HEK293 (cell line): ENCODE data around the gene LIMCH1.

ENCODE experiments used
- CTCF ChIA-PET: fragments of 350-600 bp; formaldehyde crosslinking; extraction: SDS; loops from one replicate; lab custom pipeline; 2021; ENCODE audit warnings: antibody characterized with exemption; lab: Yijun Ruan, JAX
- POLR2A ChIA-PET: fragments of 300-600 bp; formaldehyde crosslinking; extraction: SDS; loops from one replicate; lab custom pipeline; 2020; ENCODE audit warnings: antibody characterized with exemption, inconsistent platforms; lab: Yijun Ruan, JAX
- H3K27ac ChIP-seq: fragments of 200-500 bp; sonication (Bioruptor generic); 2 replicates; pipeline ENCODE4 v1.5.1; 2014; ENCODE audit warnings: low read depth, low read length, control low read depth, inconsistent platforms; ENCODE audit errors: extremely low read depth
- H3K36me3 ChIP-seq, 2 experiments: fragments of 200-500 bp in 1 of 2; sonication (Bioruptor generic) in 1 of 2; 1 replicate in 1 of 2; 2 replicates in 1 of 2; pipeline ENCODE4 v1.5.1; 2014 to 2017; ENCODE audit warnings: inconsistent platforms in 2 of 2, low read length in 2 of 2; ENCODE audit not compliant: control insufficient read depth in 2 of 2, insufficient read depth in 1 of 2
- H3K4me1 ChIP-seq: fragments of 200-500 bp; sonication (Bioruptor generic); 2 replicates; pipeline ENCODE4 v1.5.1; 2014; ENCODE audit warnings: mild to moderate bottlenecking, low read length, inconsistent platforms; ENCODE audit not compliant: control insufficient read depth, insufficient read depth
- H3K4me3 ChIP-seq: 2 replicates; pipeline ENCODE4 v1.5.1; 2011; ENCODE audit warnings: low read depth, mild to moderate bottlenecking, control low read depth, low read length, moderate library complexity
- H3K9me3 ChIP-seq: fragments of 200-500 bp; sonication (Bioruptor generic); 2 replicates; pipeline ENCODE4 v1.5.1; 2014; ENCODE audit warnings: low read depth, low read length, inconsistent platforms; ENCODE audit not compliant: control insufficient read depth, insufficient read depth
- KLF16 ChIP-seq: fragments of 450-650 bp; formaldehyde crosslinking; IDR thresholded peaks from 2 replicates; pipeline ENCODE4 v1.5.1; 2017; ENCODE audit warnings: missing biosample characterization, missing genetic modification characterization
- OSR2 ChIP-seq: fragments of 450-650 bp; formaldehyde crosslinking; IDR thresholded peaks from 2 replicates; pipeline ENCODE4 v1.5.1; 2016; ENCODE audit warnings: missing biosample characterization, missing genetic modification characterization
- TCF7L2 ChIP-seq: IDR thresholded peaks from 2 replicates; pipeline ENCODE4 v1.6.1; 2011; ENCODE audit warnings: low read depth, mild to moderate bottlenecking, inconsistent platforms, low read length, moderate library complexity, borderline replicate concordance
- ZBTB21 ChIP-seq: fragments of 450-650 bp; formaldehyde crosslinking; IDR thresholded peaks from 2 replicates; pipeline ENCODE4 v1.5.1; 2017; ENCODE audit warnings: missing biosample characterization, missing genetic modification characterization
- ZBTB48 ChIP-seq: fragments of 450-650 bp; formaldehyde crosslinking; IDR thresholded peaks from 2 replicates; pipeline ENCODE4 v1.5.1; 2016; ENCODE audit warnings: missing biosample characterization, missing genetic modification characterization
- ZFP41 ChIP-seq: fragments of 450-650 bp; formaldehyde crosslinking; IDR thresholded peaks from 2 replicates; pipeline ENCODE4 v1.5.1; 2016; ENCODE audit warnings: missing biosample characterization, missing genetic modification characterization, borderline replicate concordance
- ZFP69B ChIP-seq: fragments of 450-650 bp; formaldehyde crosslinking; IDR thresholded peaks from 2 replicates; pipeline ENCODE4 v1.5.1; 2016; ENCODE audit warnings: missing biosample characterization, missing genetic modification characterization
- ZNF175 ChIP-seq: fragments of 450-650 bp; formaldehyde crosslinking; IDR thresholded peaks from 2 replicates; pipeline ENCODE4 v1.5.1; 2016; ENCODE audit warnings: missing biosample characterization, missing genetic modification characterization
- ZNF223 ChIP-seq: fragments of 450-650 bp; formaldehyde crosslinking; IDR thresholded peaks from 2 replicates; pipeline ENCODE4 v1.5.1; 2016; ENCODE audit warnings: missing biosample characterization, missing genetic modification characterization
- ZNF266 ChIP-seq: fragments of 450-650 bp; formaldehyde crosslinking; IDR thresholded peaks from 2 replicates; pipeline ENCODE4 v1.5.1; 2016; ENCODE audit warnings: missing biosample characterization, missing genetic modification characterization, low read depth
- ZNF548 ChIP-seq: fragments of 450-650 bp; formaldehyde crosslinking; IDR thresholded peaks from 2 replicates; pipeline ENCODE4 v1.5.1; 2016; ENCODE audit warnings: missing biosample characterization, missing genetic modification characterization
- ZNF571 ChIP-seq: fragments of 450-650 bp; formaldehyde crosslinking; IDR thresholded peaks from 2 replicates; pipeline ENCODE4 v1.5.0; 2017; ENCODE audit warnings: missing biosample characterization, missing genetic modification characterization
- ZNF768 ChIP-seq: fragments of 450-650 bp; formaldehyde crosslinking; IDR thresholded peaks from 2 replicates; pipeline ENCODE4 v1.5.1; 2018; ENCODE audit warnings: missing biosample characterization, mild to moderate bottlenecking, missing genetic modification characterization
- ZSCAN23 ChIP-seq: fragments of 450-650 bp; formaldehyde crosslinking; IDR thresholded peaks from 2 replicates; pipeline ENCODE4 v1.5.1; 2016; ENCODE audit warnings: missing biosample characterization, missing genetic modification characterization
- ZSCAN30 ChIP-seq: fragments of 450-650 bp; IDR thresholded peaks from 2 replicates; pipeline ENCODE4 v1.5.1; 2018; ENCODE audit warnings: missing biosample characterization, mild to moderate bottlenecking, missing genetic modification characterization, moderate library complexity
- TF ChIP-seq, protein P1 (sequence below): fragments of 450-650 bp; formaldehyde crosslinking; IDR thresholded peaks from 2 replicates; pipeline ENCODE4 v1.5.1; 2016; ENCODE audit warnings: missing biosample characterization, missing genetic modification characterization, low read depth
- TF ChIP-seq, protein P2 (sequence below): fragments of 450-650 bp; formaldehyde crosslinking; IDR thresholded peaks from 2 replicates; pipeline ENCODE4 v1.5.1; 2017; ENCODE audit warnings: missing biosample characterization, missing genetic modification characterization
- TF ChIP-seq, protein P3 (sequence below): fragments of 450-650 bp; formaldehyde crosslinking; IDR thresholded peaks from 2 replicates; pipeline ENCODE4 v1.5.1; 2016; ENCODE audit warnings: missing biosample characterization, missing genetic modification characterization
- TF ChIP-seq, protein P4 (sequence below): fragments of 450-650 bp; formaldehyde crosslinking; optimal IDR thresholded peaks from 2 replicates; pipeline ENCODE3; 2016; ENCODE audit warnings: missing biosample characterization, mild to moderate bottlenecking, missing genetic modification characterization
- TF ChIP-seq, protein P5 (sequence below): fragments of 450-650 bp; formaldehyde crosslinking; IDR thresholded peaks from 2 replicates; pipeline ENCODE4 v1.5.1; 2016; ENCODE audit warnings: missing biosample characterization, missing genetic modification characterization
- TF ChIP-seq, protein P6 (sequence below): fragments of 450-650 bp; formaldehyde crosslinking; IDR thresholded peaks from 2 replicates; pipeline ENCODE4 v1.5.1; 2017; ENCODE audit warnings: missing biosample characterization, missing genetic modification characterization
- TF ChIP-seq, protein P7 (sequence below): fragments of 450-650 bp; formaldehyde crosslinking; IDR thresholded peaks from 2 replicates; pipeline ENCODE4; 2016; ENCODE audit warnings: missing biosample characterization, missing genetic modification characterization

The LIMCH1 gene

DNA sequence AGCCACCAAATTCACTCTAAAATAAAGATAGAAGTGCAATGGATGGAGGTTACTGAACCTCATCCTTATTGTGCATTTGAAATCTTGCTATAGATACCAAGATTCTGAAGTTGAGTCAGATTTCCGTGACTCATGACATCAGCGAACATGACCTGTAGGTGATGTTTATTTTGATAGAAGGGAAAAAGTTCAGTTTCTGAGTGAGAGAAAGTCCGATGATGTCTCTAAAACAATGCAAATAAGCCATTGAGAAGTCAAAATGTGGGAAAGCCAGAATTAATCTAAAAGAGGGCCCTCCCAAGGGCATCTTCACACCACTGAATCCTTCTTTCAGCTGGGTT, 190.6 kb downstream of the LIMCH1 start (continued):
- TF ChIP-seq, protein P1, sequence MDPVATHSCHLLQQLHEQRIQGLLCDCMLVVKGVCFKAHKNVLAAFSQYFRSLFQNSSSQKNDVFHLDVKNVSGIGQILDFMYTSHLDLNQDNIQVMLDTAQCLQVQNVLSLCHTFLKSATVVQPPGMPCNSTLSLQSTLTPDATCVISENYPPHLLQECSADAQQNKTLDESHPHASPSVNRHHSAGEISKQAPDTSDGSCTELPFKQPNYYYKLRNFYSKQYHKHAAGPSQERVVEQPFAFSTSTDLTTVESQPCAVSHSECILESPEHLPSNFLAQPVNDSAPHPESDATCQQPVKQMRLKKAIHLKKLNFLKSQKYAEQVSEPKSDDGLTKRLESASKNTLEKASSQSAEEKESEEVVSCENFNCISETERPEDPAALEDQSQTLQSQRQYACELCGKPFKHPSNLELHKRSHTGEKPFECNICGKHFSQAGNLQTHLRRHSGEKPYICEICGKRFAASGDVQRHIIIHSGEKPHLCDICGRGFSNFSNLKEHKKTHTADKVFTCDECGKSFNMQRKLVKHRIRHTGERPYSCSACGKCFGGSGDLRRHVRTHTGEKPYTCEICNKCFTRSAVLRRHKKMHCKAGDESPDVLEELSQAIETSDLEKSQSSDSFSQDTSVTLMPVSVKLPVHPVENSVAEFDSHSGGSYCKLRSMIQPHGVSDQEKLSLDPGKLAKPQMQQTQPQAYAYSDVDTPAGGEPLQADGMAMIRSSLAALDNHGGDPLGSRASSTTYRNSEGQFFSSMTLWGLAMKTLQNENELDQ = no peak

DNA sequence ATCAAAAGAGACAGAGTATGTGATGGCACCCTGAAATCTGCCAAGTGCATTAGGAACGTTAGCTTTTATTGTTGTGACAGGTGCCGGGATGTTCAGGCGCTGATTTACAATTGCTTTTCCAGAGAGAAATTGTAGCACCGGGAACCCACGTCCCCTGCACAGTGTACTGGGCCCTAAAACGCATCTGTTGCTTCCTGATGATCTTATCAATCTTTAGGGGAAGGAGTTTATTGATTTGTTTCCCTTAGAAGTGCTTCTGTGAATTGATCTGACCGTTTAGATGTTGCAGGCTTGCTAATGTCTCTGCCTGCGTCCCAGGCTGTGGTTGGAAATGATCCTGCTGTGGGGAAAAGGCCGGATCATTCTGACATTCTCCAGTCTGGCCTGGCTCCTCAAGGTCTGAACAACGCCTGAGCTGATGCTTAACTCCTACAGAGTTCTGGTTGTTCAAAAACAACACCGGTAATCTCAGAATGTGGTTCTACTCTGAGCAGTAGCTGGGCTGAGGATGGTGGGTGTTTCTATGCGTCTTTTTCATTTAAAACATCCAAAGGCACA, 193.7 kb downstream of the LIMCH1 start:
- CTCF ChIA-PET = interaction anchor here (0.5 kb wide), 1 partner anchor 949 kb away, joined by 3 read pairs; no protein-coding TSS in a partner anchor
- H3K36me3 ChIP-seq = no peaks in the 10 kb centered on the region
- no peak overlapping the region for H3K27ac ChIP-seq
- no peak overlapping the region for H3K4me3 ChIP-seq
- POLR2A ChIA-PET = no interaction called here
- no peaks in the 10 kb centered on the region for H3K9me3 ChIP-seq
- no peak for TF ChIP-seq ZSCAN30 (tag by site-specific recombination)
- TF ChIP-seq, protein P2, sequence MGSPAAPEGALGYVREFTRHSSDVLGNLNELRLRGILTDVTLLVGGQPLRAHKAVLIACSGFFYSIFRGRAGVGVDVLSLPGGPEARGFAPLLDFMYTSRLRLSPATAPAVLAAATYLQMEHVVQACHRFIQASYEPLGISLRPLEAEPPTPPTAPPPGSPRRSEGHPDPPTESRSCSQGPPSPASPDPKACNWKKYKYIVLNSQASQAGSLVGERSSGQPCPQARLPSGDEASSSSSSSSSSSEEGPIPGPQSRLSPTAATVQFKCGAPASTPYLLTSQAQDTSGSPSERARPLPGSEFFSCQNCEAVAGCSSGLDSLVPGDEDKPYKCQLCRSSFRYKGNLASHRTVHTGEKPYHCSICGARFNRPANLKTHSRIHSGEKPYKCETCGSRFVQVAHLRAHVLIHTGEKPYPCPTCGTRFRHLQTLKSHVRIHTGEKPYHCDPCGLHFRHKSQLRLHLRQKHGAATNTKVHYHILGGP (tag by site-specific recombination) = no peak
- TF ChIP-seq OSR2 (tag by site-specific recombination) = no peak
- no peak for TF ChIP-seq KLF16
- TF ChIP-seq ZNF223 (tag by site-specific recombination) = no peak
- no peak for TF ChIP-seq ZNF768 (tag by site-specific recombination)
- no peak for TF ChIP-seq ZNF175 (tag by site-specific recombination)
- no peak for TF ChIP-seq TCF7L2
- no peak for TF ChIP-seq ZBTB21 (tag by site-specific recombination)
- no peak for TF ChIP-seq ZNF571
- TF ChIP-seq ZNF548 (tag by site-specific recombination) = no peak
- TF ChIP-seq, protein P3, sequence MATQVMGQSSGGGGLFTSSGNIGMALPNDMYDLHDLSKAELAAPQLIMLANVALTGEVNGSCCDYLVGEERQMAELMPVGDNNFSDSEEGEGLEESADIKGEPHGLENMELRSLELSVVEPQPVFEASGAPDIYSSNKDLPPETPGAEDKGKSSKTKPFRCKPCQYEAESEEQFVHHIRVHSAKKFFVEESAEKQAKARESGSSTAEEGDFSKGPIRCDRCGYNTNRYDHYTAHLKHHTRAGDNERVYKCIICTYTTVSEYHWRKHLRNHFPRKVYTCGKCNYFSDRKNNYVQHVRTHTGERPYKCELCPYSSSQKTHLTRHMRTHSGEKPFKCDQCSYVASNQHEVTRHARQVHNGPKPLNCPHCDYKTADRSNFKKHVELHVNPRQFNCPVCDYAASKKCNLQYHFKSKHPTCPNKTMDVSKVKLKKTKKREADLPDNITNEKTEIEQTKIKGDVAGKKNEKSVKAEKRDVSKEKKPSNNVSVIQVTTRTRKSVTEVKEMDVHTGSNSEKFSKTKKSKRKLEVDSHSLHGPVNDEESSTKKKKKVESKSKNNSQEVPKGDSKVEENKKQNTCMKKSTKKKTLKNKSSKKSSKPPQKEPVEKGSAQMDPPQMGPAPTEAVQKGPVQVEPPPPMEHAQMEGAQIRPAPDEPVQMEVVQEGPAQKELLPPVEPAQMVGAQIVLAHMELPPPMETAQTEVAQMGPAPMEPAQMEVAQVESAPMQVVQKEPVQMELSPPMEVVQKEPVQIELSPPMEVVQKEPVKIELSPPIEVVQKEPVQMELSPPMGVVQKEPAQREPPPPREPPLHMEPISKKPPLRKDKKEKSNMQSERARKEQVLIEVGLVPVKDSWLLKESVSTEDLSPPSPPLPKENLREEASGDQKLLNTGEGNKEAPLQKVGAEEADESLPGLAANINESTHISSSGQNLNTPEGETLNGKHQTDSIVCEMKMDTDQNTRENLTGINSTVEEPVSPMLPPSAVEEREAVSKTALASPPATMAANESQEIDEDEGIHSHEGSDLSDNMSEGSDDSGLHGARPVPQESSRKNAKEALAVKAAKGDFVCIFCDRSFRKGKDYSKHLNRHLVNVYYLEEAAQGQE = no peak
- no peak for TF ChIP-seq ZSCAN23 (tag by site-specific recombination)
- TF ChIP-seq, protein P4, sequence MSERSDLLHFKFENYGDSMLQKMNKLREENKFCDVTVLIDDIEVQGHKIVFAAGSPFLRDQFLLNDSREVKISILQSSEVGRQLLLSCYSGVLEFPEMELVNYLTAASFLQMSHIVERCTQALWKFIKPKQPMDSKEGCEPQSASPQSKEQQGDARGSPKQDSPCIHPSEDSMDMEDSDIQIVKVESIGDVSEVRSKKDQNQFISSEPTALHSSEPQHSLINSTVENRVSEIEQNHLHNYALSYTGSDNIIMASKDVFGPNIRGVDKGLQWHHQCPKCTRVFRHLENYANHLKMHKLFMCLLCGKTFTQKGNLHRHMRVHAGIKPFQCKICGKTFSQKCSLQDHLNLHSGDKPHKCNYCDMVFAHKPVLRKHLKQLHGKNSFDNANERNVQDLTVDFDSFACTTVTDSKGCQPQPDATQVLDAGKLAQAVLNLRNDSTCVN (tag by site-specific recombination) = no peak
- TF ChIP-seq ZFP69B (tag by site-specific recombination) = no peak
- H3K4me1 ChIP-seq = no peaks in the 10 kb centered on the region

DNA sequence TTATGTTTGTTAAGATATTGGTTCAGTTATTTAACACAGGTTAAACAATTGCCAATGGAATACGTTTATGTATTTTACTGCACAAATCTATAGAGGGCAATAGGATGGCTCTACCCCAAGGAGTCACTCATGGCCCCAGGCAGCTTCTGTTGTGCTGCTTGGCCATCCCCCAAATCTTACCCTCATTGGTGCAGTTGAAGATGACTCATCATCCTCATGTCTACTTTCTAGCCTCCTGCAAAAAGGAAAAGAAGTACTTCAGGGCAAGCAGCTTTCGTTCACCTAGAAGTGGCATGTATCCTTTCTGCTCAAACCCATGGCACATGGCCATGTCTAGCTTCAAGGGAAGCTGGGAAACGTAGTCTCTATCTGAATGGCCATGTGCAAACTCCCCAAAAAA, 196.4 kb downstream of the LIMCH1 start:
- H3K27ac ChIP-seq = no peak overlapping the region
- H3K9me3 ChIP-seq = no peaks in the 10 kb centered on the region
- no peak overlapping the region for H3K4me3 ChIP-seq
- no peaks in the 10 kb centered on the region for H3K36me3 ChIP-seq
- no peaks in the 10 kb centered on the region for H3K4me1 ChIP-seq
- ChIA-PET POLR2A (no interaction called here), CTCF (interaction anchor here (0.9 to 1.8 kb wide), 2 partner anchors 41 to 453 kb away, joined by 3 to 6 read pairs; no protein-coding TSS in a partner anchor)
- TF ChIP-seq, protein P5, sequence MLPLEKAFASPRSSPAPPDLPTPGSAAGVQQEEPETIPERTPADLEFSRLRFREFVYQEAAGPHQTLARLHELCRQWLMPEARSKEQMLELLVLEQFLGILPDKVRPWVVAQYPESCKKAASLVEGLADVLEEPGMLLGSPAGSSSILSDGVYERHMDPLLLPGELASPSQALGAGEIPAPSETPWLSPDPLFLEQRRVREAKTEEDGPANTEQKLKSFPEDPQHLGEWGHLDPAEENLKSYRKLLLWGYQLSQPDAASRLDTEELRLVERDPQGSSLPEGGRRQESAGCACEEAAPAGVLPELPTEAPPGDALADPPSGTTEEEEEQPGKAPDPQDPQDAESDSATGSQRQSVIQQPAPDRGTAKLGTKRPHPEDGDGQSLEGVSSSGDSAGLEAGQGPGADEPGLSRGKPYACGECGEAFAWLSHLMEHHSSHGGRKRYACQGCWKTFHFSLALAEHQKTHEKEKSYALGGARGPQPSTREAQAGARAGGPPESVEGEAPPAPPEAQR = no peak
- TF ChIP-seq ZBTB48 (tag by site-specific recombination) (no peak), ZNF266 (no peak), ZFP41 (no peak)
- TF ChIP-seq, protein P6, sequence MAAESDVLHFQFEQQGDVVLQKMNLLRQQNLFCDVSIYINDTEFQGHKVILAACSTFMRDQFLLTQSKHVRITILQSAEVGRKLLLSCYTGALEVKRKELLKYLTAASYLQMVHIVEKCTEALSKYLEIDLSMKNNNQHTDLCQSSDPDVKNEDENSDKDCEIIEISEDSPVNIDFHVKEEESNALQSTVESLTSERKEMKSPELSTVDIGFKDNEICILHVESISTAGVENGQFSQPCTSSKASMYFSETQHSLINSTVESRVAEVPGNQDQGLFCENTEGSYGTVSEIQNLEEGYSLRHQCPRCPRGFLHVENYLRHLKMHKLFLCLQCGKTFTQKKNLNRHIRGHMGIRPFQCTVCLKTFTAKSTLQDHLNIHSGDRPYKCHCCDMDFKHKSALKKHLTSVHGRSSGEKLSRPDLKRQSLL (tag by site-specific recombination) = no peak
- TF ChIP-seq, protein P7, sequence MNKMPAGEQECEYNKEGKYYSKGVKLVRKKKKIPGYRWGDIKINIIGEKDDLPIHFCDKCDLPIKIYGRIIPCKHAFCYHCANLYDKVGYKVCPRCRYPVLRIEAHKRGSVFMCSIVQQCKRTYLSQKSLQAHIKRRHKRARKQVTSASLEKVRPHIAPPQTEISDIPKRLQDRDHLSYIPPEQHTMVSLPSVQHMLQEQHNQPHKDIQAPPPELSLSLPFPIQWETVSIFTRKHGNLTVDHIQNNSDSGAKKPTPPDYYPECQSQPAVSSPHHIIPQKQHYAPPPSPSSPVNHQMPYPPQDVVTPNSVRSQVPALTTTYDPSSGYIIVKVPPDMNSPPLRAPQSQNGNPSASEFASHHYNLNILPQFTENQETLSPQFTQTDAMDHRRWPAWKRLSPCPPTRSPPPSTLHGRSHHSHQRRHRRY (tag by site-specific recombination) = no peak
